T-cell (primary cell): ENCODE measurements around the gene RERE. TPM values are rescaled to one million over a fixed set of nuclear protein-coding genes. Genes with fewer than 3 reads are reported as not detected.
"Not testable (repeated sequence)": the region's sequence is repeated elsewhere in the genome, so short reads cannot be mapped to it uniquely, and the experiment has no call there.

Source experiments
- ATAC-seq, 4 experiments: fragments of 200-7000 bp in 3 of 4; fragments of 150-1000 bp in 1 of 4; cut with Tn5 transposase; replicated peaks in 1 of 4; 1 replicate in 3 of 4; 2 replicates in 1 of 4; pipeline ENCODE4 v1.10.0; 2021; ENCODE audit warnings: moderate library complexity in 3 of 4, mild to moderate bottlenecking in 2 of 4, moderate number of reproducible peaks in 1 of 4
- CTCF ChIA-PET, 2 donors: fragments of 300-600 bp; sonication (Branson Sonifier 250); formaldehyde crosslinking; loops; one replicate each; lab custom pipeline; 2022; ENCODE audit warnings: antibody characterized with exemption in 2 of 2; lab: Charles Lee
- POLR2A ChIA-PET, 2 donors: fragments of 300-600 bp; sonication (Branson Sonifier 250); formaldehyde crosslinking; loops; one replicate each; lab custom pipeline; 2022; ENCODE audit warnings: antibody characterized with exemption in 2 of 2; lab: Charles Lee
- DNase-seq, 35 experiments: peaks; one replicate each; pipeline versions ENCODE4 v3.0.0 to v3.0.0-alpha.2; 2013 to 2023
- H3K27ac ChIP-seq: one replicate; pipeline ENCODE4 v1.5.1; 2013; ENCODE audit warnings: low read length
- H3K27me3 ChIP-seq, 2 experiments: replicated peaks in 1 of 2; 1 replicate in 1 of 2; 2 replicates in 1 of 2; pipeline versions ENCODE4 v1.6.1 to v1.7.0; 2013; ENCODE audit warnings: low read length in 1 of 2, mixed read lengths in 1 of 2; ENCODE audit not compliant: control insufficient read depth in 2 of 2, insufficient read depth in 2 of 2; ENCODE audit errors: extremely low read depth in 1 of 2
- H3K36me3 ChIP-seq, 2 donors: 1 replicate in 1 of 2; 2 replicates in 1 of 2; pipeline versions ENCODE4 v1.6.1 to v1.7.0; 2013; ENCODE audit warnings: low read length in 1 of 2; ENCODE audit not compliant: control insufficient read depth in 2 of 2, insufficient read depth in 1 of 2; ENCODE audit errors: extremely low read depth in 1 of 2
- H3K4me1 ChIP-seq, 2 experiments: 1 replicate in 1 of 2; 2 replicates in 1 of 2; pipeline versions ENCODE4 v1.6.1 to v1.7.0; 2013; ENCODE audit warnings: low read length in 2 of 2, mixed read lengths in 1 of 2; ENCODE audit not compliant: insufficient read depth in 2 of 2, control insufficient read depth in 1 of 2; ENCODE audit errors: extremely low read depth in 1 of 2
- H3K4me3 ChIP-seq, 2 donors: 1 replicate in 1 of 2; 2 replicates in 1 of 2; pipeline versions ENCODE4 v1.5.1 to v1.7.0; 2013; ENCODE audit warnings: mild to moderate bottlenecking in 2 of 2, low read length in 1 of 2, moderate library complexity in 1 of 2; ENCODE audit not compliant: control insufficient read depth in 1 of 2; ENCODE audit errors: extremely low read depth in 1 of 2
- H3K9me3 ChIP-seq: 2 replicates; pipeline ENCODE4 v1.7.0; 2013
- H3K27ac Mint-ChIP-seq, 2 donors: one replicate each; pipeline ENCODE4 v1.8.0; 2020 to 2021; ENCODE audit warnings: mild to moderate bottlenecking in 2 of 2, mixed read lengths in 2 of 2
- H3K27me3 Mint-ChIP-seq, 2 donors: one replicate each; pipeline ENCODE4 v1.8.0; 2021 to 2022; ENCODE audit warnings: mixed read lengths in 2 of 2
- H3K36me3 Mint-ChIP-seq: one replicate; pipeline ENCODE4 v1.8.0; 2021; ENCODE audit warnings: mixed read lengths
- H3K4me1 Mint-ChIP-seq, 3 donors: one replicate each; pipeline ENCODE4 v1.8.0; 2020 to 2022; ENCODE audit warnings: mixed read lengths in 3 of 3, mild to moderate bottlenecking in 1 of 3
- H3K4me3 Mint-ChIP-seq, 3 donors: one replicate each; pipeline ENCODE4 v1.8.0; 2020 to 2022; ENCODE audit warnings: mild to moderate bottlenecking in 3 of 3, mixed read lengths in 3 of 3, moderate library complexity in 3 of 3
- H3K9me3 Mint-ChIP-seq, 3 donors: one replicate each; pipeline ENCODE4 v1.8.0; 2020 to 2022; ENCODE audit warnings: mixed read lengths in 3 of 3
- WGBS: methylation state at CpG from one replicate; pipeline ENCODE4 v1.1.5; 2013; ENCODE audit warnings: missing lambda C conversion rate; ENCODE audit not compliant: insufficient coverage; 5-methylcytosine and 5-hydroxymethylcytosine counted together
- total RNA-seq, 35 experiments: library from RNA in 6 of 35; stranded (reverse) in 6 of 35; fragments of 120-200 nt in 1 of 35; gene quantifications; one replicate each; pipeline versions ENCODE4 v1.2.1 to v1.2.4 and lab custom pipeline; 2013 to 2026

RERE gene
- total RNA-seq, 5 donors from 2014 or later (not counting 1 experiment from before 2014, with no cell fraction given) = 85.1 to 116 (median 103) TPM

GRCh38 chr1:8728464-8728863 lies 89.0 kb downstream of the RERE start:
- Histone ChIP-seq H3K27ac (no peak overlapping the region), H3K4me3 (no peak overlapping the region), H3K4me1 (no peaks in the 10 kb centered on the region), H3K27me3 (no peaks in the 10 kb centered on the region), H3K9me3 (no peaks in the 10 kb centered on the region), H3K36me3 (no peaks in the 10 kb centered on the region)
- 60% methylated on average over 1 of the region's 3 CpGs for WGBS
- peaks cover 4 to 10% (median 5%) of the 10 kb centered on the region in 3 donors for H3K9me3 Mint-ChIP-seq
- ChIA-PET CTCF (interaction anchor here (0.6 to 4.3 kb wide), 5 partner anchors 12 to 167 kb away, joined by 3 to 22 read pairs (median 5); no protein-coding TSS in a partner anchor), POLR2A (no interaction called here)
- peaks cover 14% of the 10 kb centered on the region for H3K36me3 Mint-ChIP-seq
- ATAC-seq (no peak), DNase-seq (no peak)
- peaks cover 8 to 11% (median 8%) of the 10 kb centered on the region in 3 donors for H3K4me1 Mint-ChIP-seq
- no peaks in the 10 kb centered on the region for H3K27me3 Mint-ChIP-seq
- no peak overlapping the region for H3K4me3 Mint-ChIP-seq
- no peak overlapping the region for H3K27ac Mint-ChIP-seq

GRCh38 chr1:8727809-8728213 lies 89.6 kb downstream of the RERE start:
- H3K4me3 Mint-ChIP-seq = no peak overlapping the region
- H3K36me3 Mint-ChIP-seq = peaks cover 14% of the 10 kb centered on the region
- H3K4me1 Mint-ChIP-seq = peaks cover 11 to 15% (median 11%) of the 10 kb centered on the region in 3 donors
- ChIA-PET CTCF (interaction anchor here (0.6 to 4.3 kb wide), 6 partner anchors 12 to 174 kb away, joined by 3 to 22 read pairs (median 6); no protein-coding TSS in a partner anchor), POLR2A (no interaction called here)
- ATAC-seq (no peak), DNase-seq (no peak)
- Histone ChIP-seq H3K27ac (no peak overlapping the region), H3K4me3 (no peak overlapping the region), H3K4me1 (no peaks in the 10 kb centered on the region), H3K27me3 (no peaks in the 10 kb centered on the region), H3K9me3 (no peaks in the 10 kb centered on the region), H3K36me3 (no peaks in the 10 kb centered on the region)
- WGBS = 64% methylated on average over 4 of the region's 4 CpGs
- no peak overlapping the region for H3K27ac Mint-ChIP-seq
- H3K27me3 Mint-ChIP-seq = no peaks in the 10 kb centered on the region
- peaks cover 4 to 10% (median 5%) of the 10 kb centered on the region in 3 donors for H3K9me3 Mint-ChIP-seq

DNA sequence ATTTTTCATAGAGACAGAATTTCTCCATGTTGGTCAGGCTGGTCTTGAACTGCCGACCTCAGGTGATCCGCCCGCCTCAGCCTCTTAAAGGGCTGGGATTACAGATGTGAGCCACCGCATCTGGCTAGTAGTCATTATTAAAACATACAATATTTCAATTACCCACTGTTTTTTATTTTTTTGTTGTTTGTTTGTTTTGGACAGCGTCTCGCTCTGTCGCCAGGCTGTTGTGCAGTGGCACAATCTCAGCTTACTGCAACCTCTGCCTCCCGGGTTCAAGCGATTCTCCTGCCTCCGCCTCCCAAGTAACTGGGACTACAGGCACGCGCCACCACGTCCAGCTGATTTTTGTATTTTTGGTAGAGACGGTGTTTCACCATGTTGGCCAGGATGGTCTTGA lies 90.1 kb downstream of the RERE start:
- H3K27ac Mint-ChIP-seq, H3K27me3 Mint-ChIP-seq, POLR2A ChIA-PET, H3K4me3 Mint-ChIP-seq, ATAC-seq, H3K27ac ChIP-seq, H3K4me1 ChIP-seq, H3K4me3 ChIP-seq, DNase-seq, H3K9me3 ChIP-seq, H3K27me3 ChIP-seq, H3K36me3 ChIP-seq, H3K9me3 Mint-ChIP-seq: not testable (repeated sequence)
- 93% methylated on average over 4 of the region's 14 CpGs for WGBS
- peaks cover 13% of the 10 kb centered on the region for H3K36me3 Mint-ChIP-seq
- H3K4me1 Mint-ChIP-seq = peaks cover 11 to 17% (median 14%) of the 10 kb centered on the region in 3 donors
- CTCF ChIA-PET = interaction anchor here (0.8 to 4.3 kb wide), 8 partner anchors 21 to 166 kb away, joined by 3 to 23 read pairs (median 6); no protein-coding TSS in a partner anchor

- POLR2A ChIA-PET, H3K9me3 Mint-ChIP-seq, H3K27ac ChIP-seq, ATAC-seq, H3K9me3 ChIP-seq, DNase-seq, H3K36me3 ChIP-seq, H3K4me3 Mint-ChIP-seq, H3K4me1 ChIP-seq, H3K4me3 ChIP-seq, H3K27me3 ChIP-seq, H3K27ac Mint-ChIP-seq, H3K27me3 Mint-ChIP-seq, H3K36me3 Mint-ChIP-seq: not testable (repeated sequence)
- WGBS = 82% methylated on average over 6 of the region's 7 CpGs
- CTCF ChIA-PET = interaction anchor here (0.6 to 3.0 kb wide), 15 partner anchors 14 to 183 kb away, joined by 3 to 23 read pairs (median 4); no protein-coding TSS in a partner anchor
- peaks cover 11 to 21% (median 20%) of the 10 kb centered on the region in 3 donors for H3K4me1 Mint-ChIP-seq
Measured at GRCh38 chr1:8726801-8727186, 90.6 kb downstream of the RERE start.

GRCh38 chr1:8723010-8723409 lies 94.4 kb downstream of the RERE start:
- H3K9me3 Mint-ChIP-seq = no peaks in the 10 kb centered on the region
- no peak overlapping the region for H3K4me3 Mint-ChIP-seq
- Histone ChIP-seq H3K27me3 (no peaks in the 10 kb centered on the region), H3K36me3 (no peaks in the 10 kb centered on the region), H3K4me1 (no peaks in the 10 kb centered on the region), H3K27ac (no peak overlapping the region), H3K9me3 (no peaks in the 10 kb centered on the region), H3K4me3 (no peak overlapping the region)
- H3K4me1 Mint-ChIP-seq = peaks cover 10 to 23% (median 19%) of the 10 kb centered on the region in 3 donors
- H3K36me3 Mint-ChIP-seq = peaks cover 4% of the 10 kb centered on the region
- CTCF ChIA-PET = interaction anchor here in 1 of 2 donors (1.5 kb wide), 1 partner anchor 126 kb away, joined by 5 read pairs; no protein-coding TSS in a partner anchor
- H3K27me3 Mint-ChIP-seq = no peaks in the 10 kb centered on the region
- POLR2A ChIA-PET = interaction anchor here in 1 of 2 donors (0.7 kb wide), 1 partner anchor 97 kb away, joined by 3 read pairs; no protein-coding TSS in a partner anchor
- ATAC-seq (no peak), DNase-seq (no peak)
- no CpG with 5 or more reads among the region's 2 CpGs for WGBS
- no peak overlapping the region for H3K27ac Mint-ChIP-seq

GRCh38 chr1:8722366-8722765 lies 95.1 kb downstream of the RERE start:
- Histone ChIP-seq H3K27me3 (no peaks in the 10 kb centered on the region), H3K4me3 (no peak overlapping the region), H3K27ac (no peak overlapping the region), H3K9me3 (no peaks in the 10 kb centered on the region), H3K36me3 (no peaks in the 10 kb centered on the region), H3K4me1 (no peaks in the 10 kb centered on the region)
- Mint-ChIP-seq H3K4me3 (no peak overlapping the region), H3K27ac (no peak overlapping the region), H3K4me1 (peaks cover 10 to 23% (median 19%) of the 10 kb centered on the region in 3 donors), H3K36me3 (peaks cover 4% of the 10 kb centered on the region), H3K27me3 (no peaks in the 10 kb centered on the region), H3K9me3 (no peaks in the 10 kb centered on the region)
- WGBS = no CpG with 5 or more reads among the region's 3 CpGs
- DNase-seq (no peak), ATAC-seq (no peak)
- CTCF ChIA-PET = interaction anchor here in 1 of 2 donors (0.6 kb wide), 1 partner anchor 27 kb away, joined by 7 read pairs; no protein-coding TSS in a partner anchor
- POLR2A ChIA-PET = interaction anchor here in 1 of 2 donors (0.5 kb wide), 1 partner anchor 355 kb away, joined by 7 read pairs; no protein-coding TSS in a partner anchor
